Transverse colon (tissue), 4 donors: ENCODE measurements around the gene TBC1D10B. TPM values are rescaled to one million over a fixed set of nuclear protein-coding genes. Genes with fewer than 3 reads are reported as not detected.

Experiments used
- DNase-seq: peaks from one replicate; pipeline ENCODE4 v3.0.0-alpha.2; 2019
- H3K27ac ChIP-seq, 4 donors: fragments of 200-600 bp; sonication (generic); 2 replicates each; pipeline ENCODE4 v1.5.1; 2016 to 2018; ENCODE audit warnings: inconsistent platforms in 4 of 4
- H3K27me3 ChIP-seq: fragments of 200-600 bp; sonication (generic); 2 replicates; pipeline ENCODE4 v1.5.1; 2017; ENCODE audit warnings: inconsistent platforms
- H3K36me3 ChIP-seq, 4 donors: fragments of 200-600 bp; sonication (generic); 2 replicates each; pipeline ENCODE4 v1.5.1; 2017 to 2019; ENCODE audit warnings: inconsistent platforms in 4 of 4
- H3K4me1 ChIP-seq, 4 donors: fragments of 200-600 bp; sonication (generic); 2 replicates each; pipeline ENCODE4 v1.5.1; 2017 to 2020; ENCODE audit warnings: inconsistent platforms in 4 of 4
- H3K4me3 ChIP-seq, 4 donors: fragments of 200-600 bp; sonication (generic); 1 replicate in 1 of 4; 2 replicates in 3 of 4; pipeline versions ENCODE4 v1.5.1 to v1.6.1; 2017 to 2019; ENCODE audit warnings: inconsistent platforms in 4 of 4
- H3K9me3 ChIP-seq, 2 donors: fragments of 200-600 bp; sonication (generic); 2 replicates each; pipeline ENCODE4 v1.5.1; 2017 to 2019; ENCODE audit warnings: inconsistent platforms in 2 of 2
- CTCF ChIP-seq, 5 experiments: fragments of 200-600 bp in 3 of 5; fragments of 450-650 bp in 2 of 5; sonication (generic) in 3 of 5; IDR thresholded peaks; 1 replicate in 2 of 5; 2 replicates in 3 of 5; pipeline ENCODE4 v1.5.1; 2016 to 2017; ENCODE audit warnings: antibody characterized with exemption in 5 of 5, inconsistent platforms in 3 of 5, mild to moderate bottlenecking in 2 of 5, moderate library complexity in 1 of 5
- EP300 ChIP-seq: sonication (generic); formaldehyde crosslinking; IDR thresholded peaks from one replicate; pipeline ENCODE4 v1.6.1; 2017; ENCODE audit warnings: antibody characterized with exemption, low read depth
- POLR2A ChIP-seq: fragments of 450-650 bp; IDR thresholded peaks from one replicate; pipeline ENCODE4 v1.6.1; 2016; ENCODE audit warnings: antibody characterized with exemption, mild to moderate bottlenecking, moderate library complexity
- POLR2AphosphoS5 ChIP-seq, 3 donors: sonication (generic); formaldehyde crosslinking; IDR thresholded peaks; one replicate each; pipeline ENCODE4 v1.6.1; 2016; ENCODE audit warnings: antibody characterized with exemption in 3 of 3
- WGBS, 2 donors: methylation state at CpG; one replicate each; pipeline ENCODE4 v1.1.5; 2018; ENCODE audit warnings: low coverage in 1 of 2; 5-methylcytosine and 5-hydroxymethylcytosine counted together
- in situ Hi-C, 4 donors: fragments of 200-750 bp; cut with MboI; loops; one replicate each; pipeline versions ENCODE4 v1.15.0 to v1.15.1; 2017; ENCODE audit warnings: low sequenced_read_pairs in 3 of 4, low pct_ligation_motif_present in 1 of 4, low pct_unique_long_range_greater_than_20kb in 1 of 4
- intact Hi-C: fragments of 100-400 bp; cut with DNase I; formaldehyde crosslinking; loops from one replicate; pipeline ENCODE4 v1.15.1; 2023; ENCODE audit warnings: low total_unique reads
- total RNA-seq, 4 donors: library from RNA; depleted of rRNA; stranded (reverse); fragments of >200 nt; gene quantifications; one replicate each; pipeline ENCODE4 v1.1.0, GENCODE V29; 2016

Gene TBC1D10B
- total RNA-seq, 4 donors from 2014 or later, result 32.5 to 62.9 (median 40.3) TPM

GRCh38 chr16:30369938-30370455 lies 297 bp downstream of the TBC1D10B start:
- peak in 1 of 3 donors; percentile 88 for TF ChIP-seq POLR2AphosphoS5 (IDR thresholded peaks at IDR 0.05)
- TF ChIP-seq CTCF (IDR thresholded peaks at IDR 0.05), result no peak
- in situ Hi-C loops (no loop called here), intact Hi-C loops (no loop called here)
- Histone ChIP-seq H3K4me3 (peak overlapping the region; percentile 96 to 98 (median 97)), H3K4me1 (peaks cover 11 to 41% (median 33%) of the 10 kb centered on the region in 4 donors), H3K27ac (peak overlapping the region; percentile 85 to 92 (median 88)), H3K27me3 (no peaks in the 10 kb centered on the region), H3K9me3 (no peaks in the 10 kb centered on the region), H3K36me3 (peaks cover 0 to 2% (median under 1%) of the 10 kb centered on the region in 4 donors)
- DNase-seq, result no peak
- 1% methylated on average over 25 of the region's 76 CpGs; no CpG with 5 or more reads in 1 of the 2 donors for WGBS, 2 donors

- in situ Hi-C loops, result no loop called here
- peaks cover 11 to 41% (median 33%) of the 10 kb centered on the region in 4 donors for H3K4me1 ChIP-seq
- DNase-seq, result no peak
Observed at GRCh38 chr16:30369091-30369937, 980 bp downstream of the TBC1D10B start.

GRCh38 chr16:30368792-30369090 lies 1.6 kb downstream of the TBC1D10B start:
- Histone ChIP-seq H3K9me3 (no peaks in the 10 kb centered on the region), H3K27me3 (no peaks in the 10 kb centered on the region), H3K36me3 (peaks cover 0 to 8% (median 4%) of the 10 kb centered on the region in 4 donors), H3K27ac (peak overlapping the region; percentile 85 to 92 (median 88)), H3K4me3 (peak overlapping the region; percentile 96 to 98 (median 97)), H3K4me1 (peaks cover 11 to 41% (median 33%) of the 10 kb centered on the region in 4 donors)
- 3 to 11% methylated on average over 3 to 4 of the region's 4 CpGs for WGBS, 2 donors
- in situ Hi-C loops (no loop called here), intact Hi-C loops (no loop called here)
- no peak for DNase-seq
- TF ChIP-seq CTCF (IDR thresholded peaks at IDR 0.05), result no peak
- TF ChIP-seq POLR2A, result no peak
- no peak for TF ChIP-seq EP300
- no peak for TF ChIP-seq POLR2AphosphoS5 (IDR thresholded peaks at IDR 0.05)

More at GRCh38 chr16:30369091-30369937, 980 bp downstream of the TBC1D10B start:
- peak overlapping the region; percentile 85 to 92 (median 88) for H3K27ac ChIP-seq
- H3K27me3 ChIP-seq, result no peaks in the 10 kb centered on the region
- 0 to 1% methylated on average over 3 to 26 of the region's 45 CpGs for WGBS, 2 donors
- H3K4me3 ChIP-seq, result peak overlapping the region; percentile 96 to 98 (median 97)
- intact Hi-C loops, result no loop called here
- H3K36me3 ChIP-seq, result peaks cover 0 to 8% (median 4%) of the 10 kb centered on the region in 4 donors
- TF ChIP-seq EP300 (no peak), POLR2A (no peak), POLR2AphosphoS5 (IDR thresholded peaks at IDR 0.05) (no peak), CTCF (IDR thresholded peaks at IDR 0.05) (no peak)
- H3K9me3 ChIP-seq, result no peaks in the 10 kb centered on the region

GRCh38 chr16:30368122-30368791 lies 2.0 kb downstream of the TBC1D10B start:
- DNase-seq, result no peak
- TF ChIP-seq POLR2A, result peak; percentile 13
- no peak for TF ChIP-seq EP300
- Histone ChIP-seq H3K4me3 (peak overlapping the region; percentile 96 to 98 (median 97)), H3K27ac (peak overlapping the region; percentile 85 to 92 (median 88)), H3K9me3 (no peaks in the 10 kb centered on the region), H3K36me3 (peaks cover 0 to 8% (median 4%) of the 10 kb centered on the region in 4 donors), H3K4me1 (peaks cover 11 to 41% (median 33%) of the 10 kb centered on the region in 4 donors), H3K27me3 (no peaks in the 10 kb centered on the region)
- intact Hi-C loops (no loop called here), in situ Hi-C loops (no loop called here)
- 0 to 2% methylated on average over 1 to 8 of the region's 8 CpGs for WGBS, 2 donors
